Thoracic aorta (tissue), 2 donors: ENCODE data around the gene ADM2. TPM values are rescaled to one million over a fixed set of nuclear protein-coding genes. Genes with fewer than 3 reads are reported as not detected.

ENCODE experiments used
- ATAC-seq: fragments of 150-250 bp; one replicate; pipeline ENCODE4 v1.8.0; 2017; ENCODE audit warnings: low read depth; ENCODE audit not compliant: insufficient number of reproducible peaks, low FRiP score
- DNase-seq: peaks from one replicate; pipeline ENCODE4 v3.0.0-alpha.2; 2020; ENCODE audit warnings: low spot score
- H3K27ac ChIP-seq, 2 donors: fragments of 200-600 bp; sonication (generic); 1 replicate in 1 of 2; 2 replicates in 1 of 2; pipeline ENCODE4 v1.5.1; 2016; ENCODE audit warnings: mild to moderate bottlenecking in 2 of 2, moderate library complexity in 2 of 2
- H3K27me3 ChIP-seq: fragments of 200-600 bp; sonication (generic); replicated peaks from 2 replicates; pipeline ENCODE4 v1.6.0; 2016; ENCODE audit warnings: mild to moderate bottlenecking; ENCODE audit not compliant: insufficient read depth
- H3K36me3 ChIP-seq: fragments of 200-600 bp; sonication (generic); one replicate; pipeline ENCODE4 v1.5.1; 2016
- H3K4me1 ChIP-seq, 2 donors: fragments of 200-600 bp; sonication (generic); 1 replicate in 1 of 2; 2 replicates in 1 of 2; pipeline versions ENCODE4 v1.5.1 to v1.6.0; 2016; ENCODE audit warnings: low read depth in 2 of 2, mild to moderate bottlenecking in 1 of 2; ENCODE audit not compliant: control insufficient read depth in 1 of 2
- H3K4me3 ChIP-seq: fragments of 200-600 bp; sonication (generic); 2 replicates; pipeline ENCODE4 v1.5.1; 2016; ENCODE audit warnings: mild to moderate bottlenecking
- H3K9me3 ChIP-seq: fragments of 200-600 bp; sonication (generic); 2 replicates; pipeline ENCODE4 v1.5.1; 2016
- CTCF ChIP-seq: fragments of 200-600 bp; sonication (generic); IDR thresholded peaks from one replicate; pipeline ENCODE4 v1.5.1; 2019; ENCODE audit warnings: antibody characterized with exemption
- total RNA-seq, 2 donors: library from RNA; depleted of rRNA; stranded (reverse); fragments of >200 nt; gene quantifications; one replicate each; pipeline versions ENCODE4 v1.1.0 to v1.2.3, GENCODE V29; 2016

The ADM2 gene
- total RNA-seq, 2 donors from 2014 or later: 0.14 TPM; not detected in 1

- no peak overlapping the region for H3K27ac ChIP-seq
- TF ChIP-seq CTCF: no peak
- no peak for DNase-seq
- peaks cover 15 to 18% of the 10 kb centered on the region in 2 donors for H3K4me1 ChIP-seq
- peak overlapping the region; percentile 75 for H3K4me3 ChIP-seq
- H3K36me3 ChIP-seq: peaks cover 41% of the 10 kb centered on the region
- H3K27me3 ChIP-seq: no peaks in the 10 kb centered on the region
- no peaks in the 10 kb centered on the region for H3K9me3 ChIP-seq
- no peak for ATAC-seq
Measured at GRCh38 chr22:50523806-50524675, 42.7 kb downstream of the ADM2 start.

GRCh38 chr22:50524676-50525103, 43.3 kb downstream of the ADM2 start:
- no peak for ATAC-seq
- no peak for TF ChIP-seq CTCF

DNA sequence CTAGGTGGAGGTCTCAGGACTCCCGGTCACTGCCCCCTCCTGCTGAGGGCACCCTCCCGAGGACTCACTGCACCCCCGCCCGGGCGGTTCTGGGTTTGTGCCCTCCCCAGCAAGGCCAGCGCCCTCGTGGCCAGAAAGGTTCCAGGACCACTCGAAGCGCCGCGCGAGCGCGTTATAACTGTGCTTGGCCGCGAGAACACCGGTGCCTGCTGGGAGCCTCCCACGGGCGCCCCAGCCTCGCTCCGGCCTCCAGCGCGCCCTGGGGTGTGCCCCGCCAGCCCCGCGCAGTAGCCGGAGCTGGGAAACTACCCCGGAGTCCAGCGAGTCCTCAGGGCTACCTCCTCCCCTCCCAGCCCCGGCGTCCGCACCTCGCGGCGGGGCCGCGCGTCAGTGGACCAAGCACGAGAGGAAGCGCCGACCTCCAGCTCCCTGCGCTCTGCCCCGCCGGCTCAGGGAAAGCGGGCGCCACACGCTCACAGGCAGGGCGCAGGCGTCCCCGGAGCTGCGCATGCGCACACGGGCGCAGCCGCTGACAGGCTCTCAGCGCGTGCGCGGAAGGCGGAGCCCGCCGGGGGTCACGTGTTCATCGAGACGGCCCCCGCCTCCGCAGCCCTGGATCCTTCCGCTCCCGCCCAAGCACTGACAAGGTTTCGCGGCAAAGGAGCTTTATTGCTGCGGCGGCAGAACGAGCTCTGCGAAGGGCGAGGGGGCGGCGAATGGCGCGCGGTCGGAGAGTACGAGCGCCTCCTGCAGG, 43.9 kb downstream of the ADM2 start, which contains the start of gene SCO2:
TSS of gene SCO2 (minus strand) at position 495 of the 754 bp plus-strand sequence. CDS start 1,187 bp downstream, outside the sequence.
- Histone ChIP-seq H3K36me3 (peaks cover 31% of the 10 kb centered on the region), H3K27me3 (no peaks in the 10 kb centered on the region), H3K4me1 (peaks cover 15 to 30% of the 10 kb centered on the region in 2 donors), H3K4me3 (peak within 1 kb of the TSS; percentile 75), H3K9me3 (no peaks in the 10 kb centered on the region), H3K27ac (peak within 1 kb of the TSS; percentile 69 to 75)
- DNase-seq (peak; percentile 82), ATAC-seq (peak; percentile 71)
- no peak for TF ChIP-seq CTCF

More at GRCh38 chr22:50524676-50525103, 43.3 kb downstream of the ADM2 start:
- peak overlapping the region; percentile 69 to 75 for H3K27ac ChIP-seq
- H3K4me1 ChIP-seq: peaks cover 15 to 25% of the 10 kb centered on the region in 2 donors
- no peaks in the 10 kb centered on the region for H3K27me3 ChIP-seq
- peak overlapping the region; percentile 75 for H3K4me3 ChIP-seq
- DNase-seq: no peak
- H3K9me3 ChIP-seq: no peaks in the 10 kb centered on the region
- peaks cover 35% of the 10 kb centered on the region for H3K36me3 ChIP-seq

DNA sequence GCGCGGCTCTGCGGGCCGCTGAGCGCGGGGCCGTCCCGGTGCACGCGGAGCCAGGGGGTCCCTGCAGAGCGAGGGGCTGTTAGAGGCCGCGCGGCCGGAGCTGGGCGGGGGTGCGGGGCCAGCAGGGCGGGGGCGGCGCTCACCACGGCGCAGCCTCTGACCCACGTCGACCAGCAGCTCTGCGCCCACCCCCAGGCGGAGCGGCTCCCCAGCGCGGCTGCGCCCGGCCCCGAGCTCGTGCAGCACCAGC, 44.4 kb downstream of the ADM2 start:
- peaks cover 16 to 35% of the 10 kb centered on the region in 2 donors for H3K4me1 ChIP-seq

More for the DNA sequence above, 44.4 kb downstream of the ADM2 start:
- Histone ChIP-seq H3K27ac (peak overlapping the region; percentile 69 to 75), H3K27me3 (no peaks in the 10 kb centered on the region), H3K9me3 (no peaks in the 10 kb centered on the region), H3K36me3 (peaks cover 26% of the 10 kb centered on the region), H3K4me3 (peak overlapping the region; percentile 75)
- TF ChIP-seq CTCF: no peak
- no peak for ATAC-seq
- no peak for DNase-seq
